A673 (cell line): ENCODE data around the gene CORO7.

ENCODE experiments used
- CTCF ChIP-seq: fragments of 300-800, 200-600 bp; sonication (generic); conservative IDR thresholded peaks from 2 replicates; pipeline ENCODE4 v1.5.1; 2017; ENCODE audit warnings: low read depth, mild to moderate bottlenecking, antibody characterized with exemption, low read length, moderate library complexity, mixed read lengths
- EZH2 ChIP-seq: fragments of 200-600 bp; sonication (generic); IDR thresholded peaks from 2 replicates; pipeline ENCODE4 v1.6.1; 2017; ENCODE audit warnings: borderline replicate concordance, low read depth, mild to moderate bottlenecking, mixed read lengths, antibody characterized with exemption, low read length; ENCODE audit not compliant: poor library complexity, severe bottlenecking

- no peak for TF ChIP-seq CTCF
- TF ChIP-seq EZH2: no peak
Measured at GRCh38 chr16:4408323-4408690, 8.1 kb downstream of the CORO7 start.
